HepG2 (cell line): ENCODE results near the gene TET2. TPM values are rescaled to one million over a fixed set of nuclear protein-coding genes. Genes with fewer than 3 reads are reported as not detected.

Source experiments
- ATAC-seq: fragments of 200-7000 bp; cut with Tn5 transposase; 3 replicates; pipeline ENCODE4 v1.9.1; 2020; ENCODE audit warnings: mild to moderate bottlenecking, moderate library complexity
- BruUV-seq: library from RNA; stranded (reverse); fragments of 400-500 nt; replicated peaks from 2 replicates; lab custom pipeline; 2021; lab: Mats Ljungman, UMichigan
- CTCF ChIA-PET: fragments of 300-600 bp; formaldehyde crosslinking; extraction: SDS; loops from one replicate; lab custom pipeline; 2021; ENCODE audit warnings: low total read pairs, inconsistent platforms, low intra/inter-chr PET ratio; lab: Yijun Ruan, JAX
- POLR2A ChIA-PET: fragments of 350-600 bp; sonication (Branson Sonifier 250); formaldehyde crosslinking; loops from one replicate; lab custom pipeline; 2020; ENCODE audit warnings: antibody characterized with exemption, inconsistent platforms; lab: Yijun Ruan, JAX
- DNase-seq: peaks from one replicate; pipeline ENCODE4 v3.0.0-alpha.2; 2015; ENCODE audit warnings: low spot score
- FAIRE-seq: peaks from 3 replicates; lab custom pipeline; 2011; peaks lifted over from hg19 to GRCh38; lab: Jason Lieb, UNC
- H2AFZ ChIP-seq: one replicate; pipeline ENCODE4 v1.6.1; 2011; ENCODE audit warnings: low read length, inconsistent platforms
- H3K27ac ChIP-seq: fragments of 300-600 bp; 3 replicates; pipeline ENCODE4 v1.8.0; 2011; ENCODE audit warnings: mixed run types, mild to moderate bottlenecking, mixed read lengths, low read length, inconsistent platforms; ENCODE audit not compliant: insufficient read depth; ENCODE audit errors: extremely low read length
- H3K27me3 ChIP-seq, 2 experiments: fragments of 200-600 bp in 1 of 2; 2 replicates in 1 of 2; 3 replicates in 1 of 2; pipeline versions ENCODE4 v1.6.0 to v1.8.0; 2011; ENCODE audit warnings: low read length in 2 of 2, mild to moderate bottlenecking in 2 of 2, moderate library complexity in 2 of 2, inconsistent platforms in 1 of 2; ENCODE audit not compliant: insufficient read depth in 2 of 2, control insufficient read depth in 1 of 2
- H3K36me3 ChIP-seq, 2 experiments: fragments of 200-600 bp in 1 of 2; replicated peaks in 1 of 2; 2 replicates in 1 of 2; 3 replicates in 1 of 2; pipeline versions ENCODE4 v1.5.1 to v1.8.0; 2011; ENCODE audit warnings: low read length in 2 of 2, inconsistent platforms in 1 of 2; ENCODE audit not compliant: insufficient read depth in 2 of 2, control insufficient read depth in 1 of 2
- H3K4me1 ChIP-seq: 2 replicates; pipeline ENCODE4 v1.5.1; 2012; ENCODE audit warnings: low read length, inconsistent platforms; ENCODE audit not compliant: insufficient read depth
- H3K4me2 ChIP-seq: 2 replicates; pipeline ENCODE4 v1.6.0; 2011; ENCODE audit warnings: low read depth, low read length, inconsistent platforms
- H3K4me3 ChIP-seq, 3 experiments: fragments of 200-600 bp in 1 of 3; sonication (generic), shearing (Covaris generic) in 1 of 3; replicated peaks in 1 of 3; 2 replicates each; pipeline ENCODE4 v1.5.1; 2011 to 2016; ENCODE audit warnings: low read length in 3 of 3, inconsistent platforms in 2 of 3, low read depth in 2 of 3, mild to moderate bottlenecking in 2 of 3, control low read depth in 1 of 3, mixed read lengths in 1 of 3; ENCODE audit not compliant: insufficient read depth in 1 of 3
- H3K79me2 ChIP-seq: one replicate; pipeline ENCODE4 v1.6.1; 2011; ENCODE audit warnings: low read length, inconsistent platforms; ENCODE audit not compliant: insufficient read depth
- H3K9ac ChIP-seq: 2 replicates; pipeline ENCODE4 v1.6.0; 2011; ENCODE audit warnings: mild to moderate bottlenecking, low read depth, low read length, inconsistent platforms; ENCODE audit not compliant: insufficient read depth
- H3K9me3 ChIP-seq: 2 replicates; pipeline ENCODE4 v1.5.1; 2012; ENCODE audit warnings: mild to moderate bottlenecking, low read length
- H4K20me1 ChIP-seq: 2 replicates; pipeline ENCODE4 v1.6.0; 2011; ENCODE audit warnings: inconsistent platforms, mild to moderate bottlenecking, low read length, moderate library complexity; ENCODE audit not compliant: insufficient read depth
- HNF4G ChIP-seq, 2 experiments: sonication (generic) in 1 of 2; formaldehyde crosslinking in 1 of 2; IDR thresholded peaks; 2 replicates each; pipeline versions ENCODE4 v1.4.0 to v1.6.1; 2011 to 2020; ENCODE audit warnings: borderline replicate concordance in 2 of 2, low read depth in 2 of 2, mild to moderate bottlenecking in 2 of 2, low read length in 1 of 2, missing genetic modification reagents in 1 of 2, moderate library complexity in 1 of 2
- MAFF ChIP-seq: IDR thresholded peaks from 2 replicates; pipeline ENCODE4 v1.6.1; 2011; ENCODE audit warnings: low read depth, low read length, improper control_type of control experiment
- THAP8 ChIP-seq: sonication (generic); formaldehyde crosslinking; IDR thresholded peaks from 2 replicates; pipeline ENCODE4 v1.5.1; 2020; ENCODE audit warnings: missing genetic modification reagents, mild to moderate bottlenecking, borderline replicate concordance
- ZFP1 ChIP-seq: IDR thresholded peaks from 2 replicates; pipeline ENCODE4 v1.6.1; 2016
- ZNF232 ChIP-seq: sonication (generic); formaldehyde crosslinking; IDR thresholded peaks from 2 replicates; pipeline ENCODE4 v1.4.0; 2020; ENCODE audit warnings: missing genetic modification reagents, borderline replicate concordance
- ZNF276 ChIP-seq: sonication (generic); formaldehyde crosslinking; IDR thresholded peaks from 2 replicates; pipeline ENCODE4 v1.4.0; 2020; ENCODE audit warnings: mild to moderate bottlenecking, low read depth, missing genetic modification reagents
- ZNF350 ChIP-seq: sonication (generic); formaldehyde crosslinking; IDR thresholded peaks from 2 replicates; pipeline ENCODE4 v1.4.0; 2020; ENCODE audit warnings: mild to moderate bottlenecking, low read depth, missing genetic modification reagents, borderline replicate concordance
- ZNF407 ChIP-seq: sonication (generic); formaldehyde crosslinking; IDR thresholded peaks from one replicate; pipeline ENCODE4 v1.5.1; 2020; ENCODE audit warnings: mild to moderate bottlenecking, missing genetic modification reagents; ENCODE audit errors: not compliant biosample characterization
- ZNF691 ChIP-seq: sonication (generic); formaldehyde crosslinking; IDR thresholded peaks from 2 replicates; pipeline ENCODE4 v1.4.0; 2020; ENCODE audit warnings: missing genetic modification reagents, low read depth, mild to moderate bottlenecking, borderline replicate concordance
- ZNF784 ChIP-seq: sonication (generic); formaldehyde crosslinking; IDR thresholded peaks from 2 replicates; pipeline ENCODE4 v1.5.1; 2020; ENCODE audit warnings: missing genetic modification reagents, mild to moderate bottlenecking, borderline replicate concordance
- WGBS: methylation state at CpG from one replicate; pipeline ENCODE4 v1.1.6; 2017; ENCODE audit warnings: low lambda C conversion rate; 5-methylcytosine and 5-hydroxymethylcytosine counted together
- in situ Hi-C: cut with HindIII; loops from 2 replicates; pipeline ENCODE4 v1.10.0; 2017; ENCODE audit warnings: low pct_unique_long_range_greater_than_20kb; ENCODE audit not compliant: extremely low pct_ligation_motif_present
- intact Hi-C: fragments of 100-400 bp; cut with micrococcal nuclease; formaldehyde crosslinking; loops from one replicate; pipeline ENCODE4 v1.10.0; 2022; ENCODE audit not compliant: unreplicated experiment
- polyA plus RNA-seq, 8 experiments: library from polyadenylated mRNA; depleted of rRNA in 3 of 8; stranded (reverse) in 7 of 8; unstranded in 1 of 8; fragments of >200 nt; fragmentation: Illumina TruSeq in 4 of 8; extraction: Trizol in 4 of 8; gene quantifications; 2 replicates each; pipeline versions ENCODE4 v1.2.1 to v1.2.3, GENCODE V29; 2011 to 2016; ENCODE audit warnings: low read depth in 4 of 8, missing spikeins in 1 of 8, mixed read lengths in 1 of 8; ENCODE audit not compliant: insufficient read depth in 1 of 8
- total RNA-seq, 5 experiments: library from RNA; depleted of rRNA; stranded (reverse); fragments of >200 nt; fragmentation: Illumina TruSeq; extraction: Trizol; gene quantifications; 2 replicates each; pipeline ENCODE4 v1.2.3, GENCODE V29; 2016; ENCODE audit warnings: low read depth in 1 of 5

TET2 gene
- total and polyA plus RNA-seq, 2 of the 13 experiments (the other 11 are each of a cell fraction or from before 2014, with no cell fraction given): 4.7 to 4.8 TPM

GRCh38 chr4:105174098-105174497 lies 27.4 kb downstream of the TET2 start:
- Histone ChIP-seq H3K9me3 (no peaks in the 10 kb centered on the region), H3K27me3 (no peaks in the 10 kb centered on the region), H3K9ac (no peak overlapping the region), H3K79me2 (peaks cover 8% of the 10 kb centered on the region), H3K27ac (no peak overlapping the region), H3K4me3 (no peak overlapping the region), H3K36me3 (no peaks in the 10 kb centered on the region), H3K4me2 (no peak overlapping the region), H3K4me1 (peaks cover 53% of the 10 kb centered on the region), H2AFZ (no peak overlapping the region), H4K20me1 (peaks cover 8% of the 10 kb centered on the region; the same call in 1 of the 2 replicates)
- ChIA-PET POLR2A (no interaction called here), CTCF (no interaction called here)
- DNase-seq (no peak), FAIRE-seq (no peak), ATAC-seq (no peak)
- BruUV-seq: no TSS peak
- intact Hi-C loops: no loop called here
- 81% methylated on average over 2 of the region's 2 CpGs for WGBS
- in situ Hi-C loops: no loop called here
- no peak for TF ChIP-seq ZNF276 (CRISPR knock-in tag)
- no peak for TF ChIP-seq ZFP1 (CRISPR knock-in tag)
- no peak for TF ChIP-seq MAFF
- TF ChIP-seq HNF4G (IDR thresholded peaks at IDR 0.05; ENCODE audit: borderline replicate concordance, low read depth, low read length): no peak
- no peak for TF ChIP-seq HNF4G (CRISPR knock-in tag; IDR thresholded peaks at IDR 0.05; ENCODE audit: borderline replicate concordance, low read depth)
- no peak for TF ChIP-seq ZNF407
- TF ChIP-seq ZNF350 (CRISPR knock-in tag): no peak
- TF ChIP-seq ZNF232: no peak
- no peak for TF ChIP-seq ZNF691 (CRISPR knock-in tag)
- TF ChIP-seq ZNF784 (CRISPR knock-in tag): no peak
- TF ChIP-seq THAP8: no peak
